MCF 10A (cell line): ENCODE data around the gene PRKG1. TPM values are rescaled to one million over a fixed set of nuclear protein-coding genes. Genes with fewer than 3 reads are reported as not detected.

Experiments used
- BruUV-seq: library from RNA; stranded (reverse); fragments of 400-500 nt; replicated peaks from 2 replicates; lab custom pipeline; 2021; lab: Mats Ljungman, UMichigan
- CTCF ChIA-PET: fragments of 300-600 bp; sonication (Branson Sonifier 250); formaldehyde crosslinking; extraction: SDS; loops from one replicate; lab custom pipeline; 2021; ENCODE audit warnings: antibody characterized with exemption, inconsistent platforms; lab: Yijun Ruan, JAX
- POLR2A ChIA-PET: fragments of 300-600, 350-650 bp; sonication (Branson Sonifier 250); formaldehyde crosslinking; extraction: SDS; loops from one replicate; lab custom pipeline; 2020; ENCODE audit warnings: antibody characterized with exemption, inconsistent platforms; lab: Yijun Ruan, JAX
- DNase-seq: peaks from one replicate; pipeline ENCODE4 v3.0.0-alpha.2; 2018; ENCODE audit not compliant: unreplicated experiment
- H3K27ac Mint-ChIP-seq: one replicate; pipeline ENCODE4 v1.8.0; 2022; ENCODE audit warnings: mild to moderate bottlenecking, low read depth, mixed read lengths; ENCODE audit not compliant: unreplicated experiment
- H3K27me3 Mint-ChIP-seq: one replicate; pipeline ENCODE4 v1.8.0; 2022; ENCODE audit warnings: mixed read lengths; ENCODE audit not compliant: insufficient read depth, unreplicated experiment
- H3K36me3 Mint-ChIP-seq: one replicate; pipeline ENCODE4 v1.8.0; 2022; ENCODE audit warnings: mild to moderate bottlenecking, moderate library complexity, mixed read lengths; ENCODE audit not compliant: insufficient read depth, unreplicated experiment
- H3K4me1 Mint-ChIP-seq: one replicate; pipeline ENCODE4 v1.8.0; 2022; ENCODE audit warnings: mixed read lengths; ENCODE audit not compliant: insufficient read depth, unreplicated experiment
- H3K4me3 Mint-ChIP-seq: one replicate; pipeline ENCODE4 v1.8.0; 2022; ENCODE audit warnings: mild to moderate bottlenecking, moderate library complexity, mixed read lengths; ENCODE audit not compliant: unreplicated experiment
- H3K9me3 Mint-ChIP-seq: one replicate; pipeline ENCODE4 v1.8.0; 2022; ENCODE audit warnings: mixed read lengths; ENCODE audit not compliant: unreplicated experiment
- CTCF ChIP-seq: fragments of 200-600 bp; IDR thresholded peaks from one replicate; pipeline ENCODE4 v1.8.0; 2022; ENCODE audit warnings: antibody characterized with exemption, mild to moderate bottlenecking; ENCODE audit not compliant: unreplicated experiment
- intact Hi-C: fragments of 100-400 bp; cut with micrococcal nuclease; formaldehyde crosslinking; loops from 2 replicates; pipeline ENCODE4 v1.14.1; 2022
- total RNA-seq: library from RNA; stranded (reverse); gene quantifications from 2 replicates; pipeline ENCODE4 v1.2.3, GENCODE V29; 2022

PRKG1 gene
- total RNA-seq, 1 experiment from 2014 or later, result 0.09 TPM

- ChIA-PET CTCF (no interaction called here), POLR2A (no interaction called here)
- no peak overlapping the region for H3K27ac Mint-ChIP-seq
- peaks cover 20% of the 10 kb centered on the region for H3K27me3 Mint-ChIP-seq
- TF ChIP-seq CTCF, result no peak
- no peak for DNase-seq
- no peak overlapping the region for H3K4me3 Mint-ChIP-seq
- intact Hi-C loops, result no loop called here
- no TSS peak for BruUV-seq
- no peaks in the 10 kb centered on the region for H3K9me3 Mint-ChIP-seq
- H3K4me1 Mint-ChIP-seq, result no peaks in the 10 kb centered on the region
- no peaks in the 10 kb centered on the region for H3K36me3 Mint-ChIP-seq
Measured at GRCh38 chr10:51821045-51821444, 746.8 kb downstream of the PRKG1 start.

GRCh38 chr10:51821745-51822144 lies 747.5 kb downstream of the PRKG1 start:
- CTCF ChIA-PET, result no interaction called here
- H3K27me3 Mint-ChIP-seq, result peaks cover 23% of the 10 kb centered on the region
- no TSS peak for BruUV-seq

GRCh38 chr10:51832652-51833383 lies 758.5 kb downstream of the PRKG1 start:
- TF ChIP-seq CTCF, result no peak
- intact Hi-C loops, result no loop called here
- Mint-ChIP-seq H3K9me3 (peaks cover 7% of the 10 kb centered on the region), H3K27me3 (peaks cover 10% of the 10 kb centered on the region), H3K36me3 (no peaks in the 10 kb centered on the region), H3K4me1 (peaks cover 7% of the 10 kb centered on the region), H3K4me3 (no peak overlapping the region), H3K27ac (no peak overlapping the region)
- BruUV-seq, result no TSS peak
- ChIA-PET POLR2A (no interaction called here), CTCF (no interaction called here)
- DNase-seq, result peak; percentile 83

More at GRCh38 chr10:51821745-51822144, 747.5 kb downstream of the PRKG1 start:
- intact Hi-C loops, result no loop called here
- Mint-ChIP-seq H3K36me3 (no peaks in the 10 kb centered on the region), H3K4me3 (no peak overlapping the region), H3K27ac (no peak overlapping the region), H3K4me1 (no peaks in the 10 kb centered on the region), H3K9me3 (no peaks in the 10 kb centered on the region)
- POLR2A ChIA-PET, result no interaction called here
- no peak for TF ChIP-seq CTCF
- DNase-seq, result no peak

GRCh38 chr10:51834548-51834947 lies 760.3 kb downstream of the PRKG1 start:
- BruUV-seq, result no TSS peak
- POLR2A ChIA-PET, result interaction anchor here (0.9 kb wide), 1 partner anchor 9 kb away, joined by 3 read pairs; no protein-coding TSS in a partner anchor
- no peaks in the 10 kb centered on the region for H3K36me3 Mint-ChIP-seq
- peaks cover 7% of the 10 kb centered on the region for H3K9me3 Mint-ChIP-seq
- peaks cover 7% of the 10 kb centered on the region for H3K4me1 Mint-ChIP-seq
- CTCF ChIA-PET, result no interaction called here
- intact Hi-C loops, result no loop called here
- H3K27ac Mint-ChIP-seq, result no peak overlapping the region
- no peak for DNase-seq
- no peak overlapping the region for H3K4me3 Mint-ChIP-seq
- H3K27me3 Mint-ChIP-seq, result no peaks in the 10 kb centered on the region
- TF ChIP-seq CTCF, result no peak
